ENCODE data around the gene ARL6IP1. TPM values are rescaled to one million over a fixed set of nuclear protein-coding genes. Genes with fewer than 3 reads are reported as not detected.

Gene ARL6IP1
- total and polyA plus RNA-seq, 2 experiments from 2014 or later = 77.4 to 195 TPM

Other genes starting within 250 kb of the ARL6IP1 start
- 88.4 and 97.7 TPM in 2 replicates for gene NOMO2, start 239.5 kb downstream of the ARL6IP1 start, total RNA-seq
- 130 and 152 TPM in 2 replicates for gene NOMO2, start 239.5 kb downstream of the ARL6IP1 start, polyA plus RNA-seq
- gene RPS15A, start 11.2 kb downstream of the ARL6IP1 start, total RNA-seq = 1,850 and 2,098 TPM in 2 replicates
- 547 and 611 TPM in 2 replicates for gene RPS15A, start 11.2 kb downstream of the ARL6IP1 start, polyA plus RNA-seq
- gene SMG1, start 124.9 kb upstream of the ARL6IP1 start, total RNA-seq = 24.8 and 30.1 TPM in 2 replicates
- gene SMG1, start 124.9 kb upstream of the ARL6IP1 start, polyA plus RNA-seq = 8.2 and 17.2 TPM in 2 replicates
- 0.81 and 1.5 TPM in 2 replicates for gene TMC7, start 182.4 kb upstream of the ARL6IP1 start, total RNA-seq
- gene TMC7, start 182.4 kb upstream of the ARL6IP1 start, polyA plus RNA-seq = 4.2 and 4.6 TPM in 2 replicates

Measured in cardiac muscle cell (in vitro differentiated cells and primary cell).